ENCODE results near the gene PTGER1. TPM values are rescaled to one million over a fixed set of nuclear protein-coding genes. Genes with fewer than 3 reads are reported as not detected.

Gene PTGER1
- total and polyA plus RNA-seq, 2 experiments from 2014 or later, result 0.57 TPM; not detected in 1

- no peak overlapping the region for H3K27ac Mint-ChIP-seq
- no peak for TF ChIP-seq ZNF462 (CRISPR knock-in tag; IDR thresholded peaks at IDR 0.05)
- no peak for TF ChIP-seq EZH2phosphoT487 (IDR thresholded peaks at IDR 0.05; ENCODE audit: unreplicated experiment)
- no peak for TF ChIP-seq CREB1 (CRISPR knock-in tag; IDR thresholded peaks at IDR 0.05; ENCODE audit: low read depth)
- no peak for TF ChIP-seq POLR2AphosphoS5 (IDR thresholded peaks at IDR 0.05; ENCODE audit: low read depth)
- TF ChIP-seq, protein P1, sequence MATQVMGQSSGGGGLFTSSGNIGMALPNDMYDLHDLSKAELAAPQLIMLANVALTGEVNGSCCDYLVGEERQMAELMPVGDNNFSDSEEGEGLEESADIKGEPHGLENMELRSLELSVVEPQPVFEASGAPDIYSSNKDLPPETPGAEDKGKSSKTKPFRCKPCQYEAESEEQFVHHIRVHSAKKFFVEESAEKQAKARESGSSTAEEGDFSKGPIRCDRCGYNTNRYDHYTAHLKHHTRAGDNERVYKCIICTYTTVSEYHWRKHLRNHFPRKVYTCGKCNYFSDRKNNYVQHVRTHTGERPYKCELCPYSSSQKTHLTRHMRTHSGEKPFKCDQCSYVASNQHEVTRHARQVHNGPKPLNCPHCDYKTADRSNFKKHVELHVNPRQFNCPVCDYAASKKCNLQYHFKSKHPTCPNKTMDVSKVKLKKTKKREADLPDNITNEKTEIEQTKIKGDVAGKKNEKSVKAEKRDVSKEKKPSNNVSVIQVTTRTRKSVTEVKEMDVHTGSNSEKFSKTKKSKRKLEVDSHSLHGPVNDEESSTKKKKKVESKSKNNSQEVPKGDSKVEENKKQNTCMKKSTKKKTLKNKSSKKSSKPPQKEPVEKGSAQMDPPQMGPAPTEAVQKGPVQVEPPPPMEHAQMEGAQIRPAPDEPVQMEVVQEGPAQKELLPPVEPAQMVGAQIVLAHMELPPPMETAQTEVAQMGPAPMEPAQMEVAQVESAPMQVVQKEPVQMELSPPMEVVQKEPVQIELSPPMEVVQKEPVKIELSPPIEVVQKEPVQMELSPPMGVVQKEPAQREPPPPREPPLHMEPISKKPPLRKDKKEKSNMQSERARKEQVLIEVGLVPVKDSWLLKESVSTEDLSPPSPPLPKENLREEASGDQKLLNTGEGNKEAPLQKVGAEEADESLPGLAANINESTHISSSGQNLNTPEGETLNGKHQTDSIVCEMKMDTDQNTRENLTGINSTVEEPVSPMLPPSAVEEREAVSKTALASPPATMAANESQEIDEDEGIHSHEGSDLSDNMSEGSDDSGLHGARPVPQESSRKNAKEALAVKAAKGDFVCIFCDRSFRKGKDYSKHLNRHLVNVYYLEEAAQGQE (IDR thresholded peaks at IDR 0.05; ENCODE audit: unreplicated experiment), result no peak
- no peak for TF ChIP-seq NANOG (IDR thresholded peaks at IDR 0.05; ENCODE audit: borderline replicate concordance)
- Histone ChIP-seq H3K27ac (ENCODE audit: low read depth) (no peak overlapping the region), H3K36me3 (ENCODE audit: insufficient read depth) (no peaks in the 10 kb centered on the region), H3K4me1 (ENCODE audit: insufficient read depth) (peaks cover 12% of the 10 kb centered on the region; the same call in 1 of the 2 replicates), H3K79me2 (replicated peaks; ENCODE audit: insufficient read depth) (peaks cover 54% of the 10 kb centered on the region), H2AFZ (no peak overlapping the region), H3K27me3 (ENCODE audit: insufficient read depth) (no peaks in the 10 kb centered on the region; the same call in 1 of the 2 replicates), H4K20me1 (replicated peaks; ENCODE audit: insufficient read depth) (peaks cover 9% of the 10 kb centered on the region), H3K4me3 (no peak overlapping the region), H3K9me2 (ENCODE audit: insufficient read depth) (no peaks in the 10 kb centered on the region), H3K4me2 (no peak overlapping the region), H3F3A (replicated peaks; ENCODE audit: low read depth) (peaks cover 12% of the 10 kb centered on the region; the same call in 1 of the 2 replicates)
- H3K9me3 Mint-ChIP-seq, result 0 out of 3 replicates have a peak, but pooled peaks cover 4% of the 10 kb centered on the region
- H3K36me3 Mint-ChIP-seq (ENCODE audit: low read depth), result no peaks in the 10 kb centered on the region; the same call in 1 of the 3 replicates
- peaks cover 22% of the 10 kb centered on the region for H3K27me3 Mint-ChIP-seq (ENCODE audit: insufficient read depth, low read depth, poor library complexity)
- peaks cover 13% of the 10 kb centered on the region; the same call in 2 of the 3 replicates for H3K4me1 Mint-ChIP-seq
- ATAC-seq, result no peak
- H3K4me3 Mint-ChIP-seq, result 0 out of 3 replicates have a peak overlapping the region, but pooled peaks have one; percentile 32
- no peak for DNase-seq (ENCODE audit: low spot score)
Observed at GRCh38 chr19:14435320-14436050, 39.7 kb downstream of the PTGER1 start.

All from GM23338 (cell line).